ENCODE measurements around the gene PICALM. TPM values are rescaled to one million over a fixed set of nuclear protein-coding genes. Genes with fewer than 3 reads are reported as not detected.

The PICALM gene
- total RNA-seq, 1 donor from 2014 or later, result 167 TPM

- intact Hi-C loops (cut with micrococcal nuclease), result loop anchor here (1.0 kb wide), 1 partner anchor 14 kb away; no protein-coding TSS in a partner anchor
Measured at GRCh38 chr11:86052693-86053641, 15.9 kb downstream of the PICALM start.

DNA sequence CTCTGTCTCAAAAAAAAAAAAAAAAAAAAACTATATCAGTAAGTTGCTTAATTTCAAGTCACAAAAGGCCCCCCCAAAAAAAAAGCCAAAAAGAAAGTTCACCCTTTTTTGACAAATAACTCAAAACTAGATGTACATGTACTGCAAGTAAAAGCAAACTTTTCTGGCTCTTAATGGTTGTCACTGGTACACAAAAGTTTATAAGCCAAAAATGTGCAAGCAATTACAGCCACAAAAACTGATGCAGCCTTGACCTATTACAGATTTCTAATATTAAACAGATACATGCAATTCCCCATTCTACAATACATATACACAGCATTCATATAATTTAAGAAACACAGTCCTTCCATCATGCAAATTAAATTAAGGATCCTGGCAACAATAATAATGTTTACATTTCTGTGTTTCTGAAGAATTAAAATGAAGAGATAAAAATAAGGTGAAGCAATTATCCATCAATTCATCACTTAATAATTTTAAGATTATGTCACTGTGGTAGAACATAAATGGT, 18.6 kb downstream of the PICALM start:
- intact Hi-C loops (cut with micrococcal nuclease), result no loop called here

DNA sequence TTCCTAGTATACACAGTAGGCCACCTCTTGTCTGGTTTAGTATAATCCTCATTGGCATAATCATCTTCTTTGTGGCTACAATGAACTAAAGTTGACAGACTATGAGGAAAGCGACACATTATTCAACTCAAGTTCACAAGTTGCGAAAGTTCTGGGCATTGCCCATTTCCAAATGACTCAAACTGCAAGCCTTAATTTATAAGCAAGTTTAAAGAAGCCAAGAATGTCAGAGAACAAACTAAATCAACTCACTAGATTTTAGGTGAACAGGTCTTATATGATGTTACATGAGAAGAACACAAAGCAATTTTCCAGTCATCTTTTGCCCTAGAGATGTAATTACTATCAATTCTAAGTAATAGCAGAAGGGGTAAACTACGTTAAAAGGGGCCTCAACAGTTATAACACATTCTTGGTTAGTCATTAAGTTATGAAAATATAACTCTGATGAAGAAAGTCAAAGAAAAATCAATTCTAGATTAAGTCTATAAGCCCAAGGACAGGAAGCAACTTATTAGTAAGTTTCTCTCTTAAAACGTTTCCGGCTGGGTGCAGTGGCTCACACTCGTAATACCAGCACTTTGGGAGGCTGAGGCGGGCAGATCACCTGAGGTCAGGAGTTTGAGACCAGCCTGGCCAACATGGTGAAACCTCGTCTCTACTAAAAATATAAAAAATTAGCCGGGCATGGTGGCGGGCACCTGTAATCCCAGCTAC, 21.5 kb downstream of the PICALM start:
- intact Hi-C loops (cut with micrococcal nuclease), result loop anchor here (1.0 to 10.0 kb wide), 3 partner anchors 17 to 547 kb away; no protein-coding TSS in a partner anchor

GRCh38 chr11:86046116-86046515, 22.8 kb downstream of the PICALM start:
- intact Hi-C loops (cut with micrococcal nuclease), result loop anchor here (10.0 kb wide), 1 partner anchor 549 kb away; no protein-coding TSS in a partner anchor

- intact Hi-C loops (cut with micrococcal nuclease), result loop anchor here (2.0 to 10.0 kb wide), 3 partner anchors 189 to 551 kb away; partner anchors contain the start of gene CCDC83
Measured at GRCh38 chr11:86043765-86044503, 24.9 kb downstream of the PICALM start.

DNA sequence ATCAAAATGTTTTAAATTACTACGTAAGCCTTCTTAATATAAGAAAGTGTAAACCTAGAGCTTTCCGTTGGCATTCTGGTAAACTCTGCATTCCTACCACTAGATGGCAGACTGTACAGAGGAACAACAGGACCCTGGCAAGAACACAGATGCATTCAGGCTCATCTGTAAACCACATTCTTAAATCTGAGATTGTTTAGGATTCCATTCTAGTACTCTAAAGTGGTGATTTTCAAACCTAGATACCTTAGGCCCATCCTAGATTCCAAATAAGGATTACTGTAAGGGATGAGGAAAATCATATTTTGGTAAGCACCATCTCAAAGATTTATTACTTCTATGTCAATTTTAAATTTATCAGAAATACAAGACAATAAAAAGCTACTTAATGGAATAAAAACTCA, 26.9 kb downstream of the PICALM start:
- intact Hi-C loops (cut with micrococcal nuclease), result loop anchor here (1.0 to 10.0 kb wide), 15 partner anchors 21 to 777 kb away; partner anchors contain the start of genes CCDC83, CREBZF and EED

DNA sequence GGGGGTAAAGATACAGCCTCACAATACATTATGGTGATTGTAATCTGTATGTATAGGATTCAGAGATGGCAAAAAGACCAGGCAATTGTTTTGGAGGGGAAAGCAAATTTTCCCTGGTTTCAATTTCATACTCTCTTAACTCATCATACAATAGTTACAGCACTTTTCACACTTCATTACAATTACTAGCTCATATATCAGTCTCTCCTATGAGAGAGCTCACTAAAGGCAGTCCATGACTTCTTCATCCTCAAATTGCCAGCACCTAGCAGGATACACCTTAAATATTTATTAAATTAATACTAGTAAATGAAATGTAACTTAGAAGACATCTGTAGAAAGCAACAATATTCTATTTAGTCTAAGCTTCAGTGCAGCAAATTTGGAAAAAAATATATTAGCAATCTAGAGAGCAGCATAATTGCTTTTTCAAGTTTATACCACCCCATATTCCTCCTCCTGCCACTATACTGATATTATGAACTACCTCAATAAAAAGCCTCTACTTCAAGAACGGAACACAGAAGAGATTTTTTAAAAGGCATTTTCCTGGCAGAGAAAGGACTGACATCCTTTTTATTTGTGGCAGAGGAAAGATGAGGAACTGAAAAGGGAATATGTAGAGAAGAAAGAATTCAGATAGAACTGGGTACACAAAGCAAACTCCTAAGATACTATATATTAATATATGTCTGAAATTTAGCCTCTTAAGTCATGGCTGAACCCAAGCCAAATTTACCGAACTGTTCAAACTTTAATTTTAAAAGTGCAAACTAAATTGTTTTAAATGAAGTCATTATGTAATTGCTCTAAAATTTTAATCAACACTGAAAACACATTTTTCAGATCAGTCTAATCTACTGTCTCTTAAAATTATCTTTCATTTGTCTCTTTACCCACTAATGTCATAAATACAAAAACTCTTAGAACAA, 27.7 kb downstream of the PICALM start:
- intact Hi-C loops (cut with micrococcal nuclease), result loop anchor here (2.0 to 10.0 kb wide), 3 partner anchors 20 to 554 kb away; no protein-coding TSS in a partner anchor

GRCh38 chr11:86039094-86039493, 29.8 kb downstream of the PICALM start:
- intact Hi-C loops (cut with micrococcal nuclease), result no loop called here

DNA sequence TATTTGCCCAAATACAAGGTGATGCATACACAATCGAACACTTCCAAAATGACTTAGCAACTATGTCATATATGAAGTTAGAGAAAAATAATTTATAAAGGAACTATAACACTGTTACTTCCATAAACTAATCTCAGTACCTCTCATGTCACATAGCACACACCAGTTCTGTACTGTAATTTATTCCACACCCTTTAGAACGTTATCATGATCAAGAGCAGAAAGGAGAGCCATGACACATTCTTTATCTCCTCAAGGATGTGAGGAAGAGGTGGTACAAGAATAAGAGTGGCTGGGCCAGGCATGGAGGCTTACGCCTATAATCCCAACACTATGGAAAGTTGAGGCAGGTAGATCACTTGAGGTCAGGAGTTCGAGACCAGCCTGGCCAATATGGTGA, 31.1 kb downstream of the PICALM start:
- intact Hi-C loops (cut with micrococcal nuclease), result no loop called here

- intact Hi-C loops (cut with micrococcal nuclease), result no loop called here
Measured at GRCh38 chr11:86035920-86036319, 33.0 kb downstream of the PICALM start.

GRCh38 chr11:86035164-86035563, 33.7 kb downstream of the PICALM start:
- intact Hi-C loops (cut with micrococcal nuclease), result no loop called here

DNA sequence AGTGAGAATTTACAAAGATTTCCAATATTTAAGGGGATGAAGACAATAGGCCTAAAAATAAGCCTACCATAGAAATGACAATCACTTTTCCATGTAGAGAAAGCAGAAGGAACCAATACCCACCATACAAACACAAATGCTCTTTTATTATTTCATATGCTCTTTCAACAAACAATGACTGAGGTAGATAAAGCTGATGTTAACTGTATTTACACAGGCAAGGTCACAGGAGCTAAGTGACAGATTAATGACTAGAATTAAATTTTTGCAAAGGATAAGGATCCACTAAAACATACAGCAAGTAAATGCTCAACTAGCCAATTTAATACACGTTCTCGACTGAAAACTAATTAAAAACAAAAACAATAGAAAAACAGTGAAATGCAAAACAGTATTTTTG, 34.2 kb downstream of the PICALM start:
- intact Hi-C loops (cut with micrococcal nuclease), result no loop called here

DNA sequence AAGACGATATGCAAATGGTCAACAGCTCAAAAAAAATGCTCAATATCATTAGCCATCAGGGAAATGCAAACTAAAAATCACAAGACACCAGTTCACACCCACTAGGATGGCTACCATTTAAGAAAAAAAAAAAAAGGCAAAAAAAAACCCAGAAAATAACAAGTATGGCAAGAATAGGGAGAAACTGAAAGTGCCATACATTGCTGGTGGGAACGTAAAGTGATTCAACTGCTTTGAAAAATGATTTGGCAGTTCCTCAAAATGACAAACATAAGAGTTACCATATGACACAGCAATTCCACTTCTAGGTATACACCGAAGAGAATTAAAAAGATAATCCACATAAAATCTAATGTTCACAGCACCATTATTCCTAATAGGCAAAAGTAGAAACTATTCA, 47.5 kb downstream of the PICALM start:
- intact Hi-C loops (cut with micrococcal nuclease), result loop anchor here (2.0 to 5.0 kb wide), 2 partner anchors 19 to 74 kb away; no protein-coding TSS in a partner anchor

- intact Hi-C loops (cut with micrococcal nuclease), result no loop called here
Measured at GRCh38 chr11:86018249-86018648, 50.6 kb downstream of the PICALM start.

GRCh38 chr11:86016451-86016850, 52.4 kb downstream of the PICALM start:
- intact Hi-C loops (cut with micrococcal nuclease), result no loop called here

DNA sequence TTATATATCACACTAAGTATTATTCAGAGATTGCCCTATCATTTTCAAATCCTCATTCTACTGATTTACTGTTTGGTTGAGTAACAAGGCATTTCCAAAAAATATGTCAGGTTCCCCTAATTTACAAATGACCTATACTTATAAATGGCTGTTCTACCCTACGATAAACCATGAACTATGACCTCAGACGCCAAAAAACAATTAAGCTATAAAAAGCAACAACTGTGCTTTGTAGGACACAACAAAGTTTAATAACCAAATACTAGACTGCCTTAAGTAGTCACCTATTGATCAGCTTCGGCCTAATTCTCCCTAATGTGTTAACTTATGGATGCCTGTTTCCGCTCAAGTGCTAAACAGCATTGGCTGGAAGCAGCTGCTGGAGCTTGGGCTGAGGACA, 53.2 kb downstream of the PICALM start:
- intact Hi-C loops (cut with micrococcal nuclease), result no loop called here

DNA sequence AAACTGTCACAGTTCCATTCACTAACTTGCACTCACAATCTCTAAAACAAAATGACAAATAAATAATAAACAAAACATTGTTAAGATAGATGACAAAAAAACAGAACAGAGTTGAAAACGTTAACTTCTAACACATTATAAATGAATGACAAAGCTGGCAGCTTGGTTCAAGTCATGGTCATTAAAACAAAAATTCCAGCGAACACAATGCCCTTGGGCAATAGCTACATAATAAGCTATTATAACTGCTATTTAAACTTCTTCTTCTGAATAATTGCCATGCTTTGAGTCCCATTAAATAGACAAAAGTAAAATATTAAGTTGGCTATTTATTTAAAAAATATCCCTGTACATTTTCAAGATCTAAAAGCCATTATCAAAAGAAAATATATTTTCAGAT, 54.7 kb downstream of the PICALM start:
- intact Hi-C loops (cut with micrococcal nuclease), result no loop called here

GRCh38 chr11:86013713-86014112, 55.2 kb downstream of the PICALM start:
- intact Hi-C loops (cut with micrococcal nuclease), result no loop called here

- intact Hi-C loops (cut with micrococcal nuclease), result no loop called here
Measured at GRCh38 chr11:86011175-86011574, 57.7 kb downstream of the PICALM start.

- intact Hi-C loops (cut with micrococcal nuclease), result no loop called here
Measured at GRCh38 chr11:86003654-86004053, 65.2 kb downstream of the PICALM start.
